DND-41 (cell line): ENCODE data around the gene NLRP3.

Experiments
- ATAC-seq: fragments of 200-7000 bp; cut with Tn5 transposase; 3 replicates; pipeline ENCODE4 v1.9.1; 2021; ENCODE audit warnings: low read depth; ENCODE audit not compliant: insufficient read depth
- DNase-seq: peaks from one replicate; pipeline ENCODE4 v3.0.0-alpha.2; 2020
- H2AFZ ChIP-seq: 2 replicates; pipeline ENCODE4 v1.6.0; 2012; ENCODE audit warnings: low read depth, low read length
- H3K27ac ChIP-seq: 2 replicates; pipeline ENCODE4 v1.5.1; 2012; ENCODE audit warnings: low read length, inconsistent platforms
- H3K27me3 ChIP-seq: fragments of 200-600 bp; sonication (generic); 2 replicates; pipeline ENCODE4 v1.6.0; 2012; ENCODE audit warnings: low read length, mild to moderate bottlenecking, inconsistent platforms; ENCODE audit not compliant: insufficient read depth, poor library complexity
- H3K36me3 ChIP-seq: 2 replicates; pipeline ENCODE4 v1.5.1; 2012; ENCODE audit warnings: low read length, inconsistent platforms; ENCODE audit not compliant: insufficient read depth
- H3K4me1 ChIP-seq: 2 replicates; pipeline ENCODE4 v1.5.1; 2012; ENCODE audit warnings: mild to moderate bottlenecking, low read length; ENCODE audit not compliant: insufficient read depth
- H3K4me2 ChIP-seq: 2 replicates; pipeline ENCODE4 v1.6.0; 2012; ENCODE audit warnings: mild to moderate bottlenecking, moderate library complexity, low read length, inconsistent platforms; ENCODE audit not compliant: insufficient read depth
- H3K4me3 ChIP-seq, 2 experiments: fragments of 200-600 bp in 1 of 2; shearing (Covaris generic) in 1 of 2; 2 replicates each; pipeline ENCODE4 v1.5.1; 2012 to 2016; ENCODE audit warnings: inconsistent platforms in 2 of 2, low read length in 2 of 2, mild to moderate bottlenecking in 2 of 2, low read depth in 1 of 2, moderate library complexity in 1 of 2
- H3K79me2 ChIP-seq: 2 replicates; pipeline ENCODE4 v1.6.0; 2012; ENCODE audit warnings: low read length, inconsistent platforms; ENCODE audit not compliant: insufficient read depth
- H3K9ac ChIP-seq: 2 replicates; pipeline ENCODE4 v1.6.0; 2012; ENCODE audit warnings: low read depth, mild to moderate bottlenecking, inconsistent platforms, low read length, moderate library complexity
- H3K9me3 ChIP-seq: 2 replicates; pipeline ENCODE4 v1.5.1; 2012; ENCODE audit warnings: low read length, moderate library complexity, mild to moderate bottlenecking, inconsistent platforms; ENCODE audit not compliant: insufficient read depth, severe bottlenecking
- H4K20me1 ChIP-seq: 2 replicates; pipeline ENCODE4 v1.6.0; 2012; ENCODE audit warnings: low read length; ENCODE audit not compliant: insufficient read depth
- EZH2 ChIP-seq: IDR thresholded peaks from 3 replicates; pipeline ENCODE4 v1.6.1; 2012; ENCODE audit warnings: borderline replicate concordance, low read depth, mild to moderate bottlenecking, moderate library complexity, low read length, inconsistent platforms; ENCODE audit not compliant: severe bottlenecking
- TF ChIP-seq, protein P1 (sequence below): IDR thresholded peaks from 2 replicates; pipeline ENCODE4 v1.5.1; 2012; ENCODE audit warnings: borderline replicate concordance, low read length, moderate library complexity, mild to moderate bottlenecking; ENCODE audit not compliant: poor library complexity, severe bottlenecking; ENCODE audit errors: extremely low read depth

Gene NLRP3

DNA sequence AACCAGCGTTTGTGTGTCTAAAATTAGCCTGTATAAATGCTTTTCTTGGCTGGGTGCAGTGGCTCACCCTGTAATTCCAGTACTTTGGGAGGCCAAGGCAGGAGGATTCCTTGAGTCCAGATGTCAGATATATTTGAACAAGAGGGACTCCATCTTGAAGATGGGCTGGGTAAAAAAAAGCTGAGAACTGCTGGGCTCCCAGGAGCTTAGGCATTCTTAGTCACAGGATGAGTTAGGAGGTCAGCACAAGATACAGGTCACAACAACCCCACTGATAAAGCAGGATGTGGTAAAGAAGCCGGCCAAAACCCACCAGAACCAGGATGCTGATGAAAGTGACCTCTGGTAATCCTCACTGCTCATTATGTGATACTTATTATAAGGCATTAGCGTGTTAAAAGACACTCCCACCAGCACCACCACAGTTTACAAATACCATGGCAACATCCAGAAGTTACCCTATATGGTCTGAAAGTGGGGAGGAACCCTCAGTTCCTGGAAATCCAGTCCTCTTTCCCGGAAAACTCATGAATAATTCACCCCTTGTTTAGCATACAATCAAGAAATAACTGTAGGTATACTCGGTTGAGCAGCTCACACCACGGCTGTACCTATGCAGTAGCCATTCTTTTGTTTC is 48.1 kb upstream of the NLRP3 start:
- Histone ChIP-seq H3K4me3 (no peak overlapping the region), H3K4me2 (no peak overlapping the region), H3K9me3 (peaks cover 12% of the 10 kb centered on the region), H3K27ac (no peak overlapping the region), H2AFZ (no peak overlapping the region), H4K20me1 (no peaks in the 10 kb centered on the region), H3K79me2 (no peaks in the 10 kb centered on the region), H3K4me1 (no peaks in the 10 kb centered on the region), H3K9ac (no peak overlapping the region), H3K36me3 (no peaks in the 10 kb centered on the region), H3K27me3 (no peaks in the 10 kb centered on the region)
- ATAC-seq (no peak), DNase-seq (no peak)
- TF ChIP-seq, protein P1, sequence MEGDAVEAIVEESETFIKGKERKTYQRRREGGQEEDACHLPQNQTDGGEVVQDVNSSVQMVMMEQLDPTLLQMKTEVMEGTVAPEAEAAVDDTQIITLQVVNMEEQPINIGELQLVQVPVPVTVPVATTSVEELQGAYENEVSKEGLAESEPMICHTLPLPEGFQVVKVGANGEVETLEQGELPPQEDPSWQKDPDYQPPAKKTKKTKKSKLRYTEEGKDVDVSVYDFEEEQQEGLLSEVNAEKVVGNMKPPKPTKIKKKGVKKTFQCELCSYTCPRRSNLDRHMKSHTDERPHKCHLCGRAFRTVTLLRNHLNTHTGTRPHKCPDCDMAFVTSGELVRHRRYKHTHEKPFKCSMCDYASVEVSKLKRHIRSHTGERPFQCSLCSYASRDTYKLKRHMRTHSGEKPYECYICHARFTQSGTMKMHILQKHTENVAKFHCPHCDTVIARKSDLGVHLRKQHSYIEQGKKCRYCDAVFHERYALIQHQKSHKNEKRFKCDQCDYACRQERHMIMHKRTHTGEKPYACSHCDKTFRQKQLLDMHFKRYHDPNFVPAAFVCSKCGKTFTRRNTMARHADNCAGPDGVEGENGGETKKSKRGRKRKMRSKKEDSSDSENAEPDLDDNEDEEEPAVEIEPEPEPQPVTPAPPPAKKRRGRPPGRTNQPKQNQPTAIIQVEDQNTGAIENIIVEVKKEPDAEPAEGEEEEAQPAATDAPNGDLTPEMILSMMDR, result no peak
- TF ChIP-seq EZH2, result no peak

DNA sequence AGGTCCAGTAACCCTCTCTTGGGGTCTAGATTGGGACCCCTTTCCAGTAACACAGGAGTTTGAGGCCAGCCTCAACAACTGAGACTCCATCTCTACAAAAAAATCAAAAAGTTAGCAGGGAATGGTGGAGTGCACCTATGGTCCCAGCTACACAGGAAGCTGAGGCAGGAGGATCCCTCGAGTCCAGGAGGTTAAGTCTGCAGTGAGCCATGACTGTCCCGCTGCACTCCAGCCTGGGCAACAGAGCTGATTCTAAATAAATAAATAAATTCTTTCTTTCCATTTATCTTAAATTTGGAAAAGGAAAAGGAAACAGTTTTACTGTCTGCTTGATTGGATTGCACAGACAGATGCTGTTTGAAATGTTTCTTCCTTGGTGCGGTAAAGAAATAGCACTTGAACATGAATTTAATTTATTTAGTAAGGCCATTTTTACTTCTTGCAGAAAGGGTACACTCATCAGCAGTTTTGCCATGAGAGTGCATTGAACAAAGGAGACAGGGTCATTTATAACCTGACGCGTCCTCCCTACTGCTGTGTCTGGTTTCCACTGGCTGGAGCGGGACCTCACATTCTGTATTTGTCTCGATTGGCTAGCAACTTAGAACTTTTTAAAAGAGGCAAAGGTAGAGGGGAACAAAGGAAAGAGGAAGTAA is 47.4 kb upstream of the NLRP3 start:
- no peak for DNase-seq
- 0 out of 2 replicates have a peak, but pooled peaks cover under 1% of the 10 kb centered on the region for H3K4me1 ChIP-seq
- peaks cover 12% of the 10 kb centered on the region for H3K9me3 ChIP-seq
- TF ChIP-seq EZH2, result no peak
- TF ChIP-seq, protein P1, result no peak
- H3K9ac ChIP-seq, result no peak overlapping the region
- no peak overlapping the region for H3K27ac ChIP-seq
- ATAC-seq, result no peak
- no peak overlapping the region for H2AFZ ChIP-seq
- no peaks in the 10 kb centered on the region for H3K27me3 ChIP-seq
- no peaks in the 10 kb centered on the region for H4K20me1 ChIP-seq
- H3K4me3 ChIP-seq, result no peak overlapping the region
- no peaks in the 10 kb centered on the region for H3K79me2 ChIP-seq
- no peak overlapping the region for H3K4me2 ChIP-seq
- no peaks in the 10 kb centered on the region for H3K36me3 ChIP-seq

DNA sequence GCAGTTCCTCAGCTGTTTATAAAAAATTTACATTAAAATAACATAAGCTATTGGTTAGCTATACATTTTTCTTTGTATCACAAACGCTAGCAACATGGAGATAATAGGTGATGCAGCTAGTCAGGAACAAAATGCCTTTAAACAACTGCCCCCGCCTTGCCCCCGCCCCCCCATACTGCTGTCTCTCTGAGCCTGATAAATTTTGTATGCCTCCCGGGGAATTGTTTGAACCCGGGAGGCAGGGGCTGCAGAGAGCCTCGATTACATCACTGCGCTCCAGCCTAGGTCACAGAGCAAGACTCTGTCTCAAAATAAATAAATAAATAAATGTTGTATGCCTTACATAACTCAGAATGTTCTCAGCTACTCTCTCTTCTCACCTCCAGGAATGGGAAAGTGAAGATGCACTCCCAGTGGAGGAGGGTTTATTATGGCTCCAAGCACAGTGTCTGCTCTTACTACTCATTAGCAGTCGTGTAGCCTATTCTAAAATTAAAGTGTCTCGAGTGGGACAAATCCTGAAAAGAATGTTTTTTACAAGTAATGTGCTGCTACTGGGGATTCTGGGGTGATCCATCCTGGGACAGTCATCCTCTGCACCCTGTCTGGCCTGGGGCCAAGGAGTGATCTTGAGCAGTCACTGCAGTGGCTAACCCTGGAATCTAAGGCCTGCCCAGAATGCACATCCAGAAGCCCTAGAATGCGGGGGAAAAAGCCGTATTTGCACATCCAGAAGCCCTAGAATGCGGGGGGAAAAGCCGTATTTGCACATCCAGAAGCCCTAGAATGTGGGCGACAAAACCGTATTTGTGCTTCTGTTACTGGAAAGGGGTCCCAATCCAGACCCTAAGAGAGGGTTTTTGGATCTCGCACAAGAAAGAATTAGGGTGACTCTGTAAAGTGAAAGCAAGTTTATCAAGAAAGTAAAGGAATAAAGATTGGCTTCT is 44.9 kb upstream of the NLRP3 start:
- Histone ChIP-seq H3K27ac (no peak overlapping the region), H3K4me2 (no peak overlapping the region), H3K27me3 (no peaks in the 10 kb centered on the region), H4K20me1 (no peaks in the 10 kb centered on the region), H3K36me3 (no peaks in the 10 kb centered on the region), H3K9ac (no peak overlapping the region), H3K4me3 (no peak overlapping the region), H3K79me2 (no peaks in the 10 kb centered on the region), H2AFZ (no peak overlapping the region), H3K4me1 (0 out of 2 replicates have a peak, but pooled peaks cover 4% of the 10 kb centered on the region), H3K9me3 (peaks cover under 1% of the 10 kb centered on the region)
- no peak for TF ChIP-seq EZH2
- TF ChIP-seq, protein P1, result no peak
- no peak for ATAC-seq
- no peak for DNase-seq
